ENCODE results near the gene TRAPPC6A.

TRAPPC6A gene

DNA sequence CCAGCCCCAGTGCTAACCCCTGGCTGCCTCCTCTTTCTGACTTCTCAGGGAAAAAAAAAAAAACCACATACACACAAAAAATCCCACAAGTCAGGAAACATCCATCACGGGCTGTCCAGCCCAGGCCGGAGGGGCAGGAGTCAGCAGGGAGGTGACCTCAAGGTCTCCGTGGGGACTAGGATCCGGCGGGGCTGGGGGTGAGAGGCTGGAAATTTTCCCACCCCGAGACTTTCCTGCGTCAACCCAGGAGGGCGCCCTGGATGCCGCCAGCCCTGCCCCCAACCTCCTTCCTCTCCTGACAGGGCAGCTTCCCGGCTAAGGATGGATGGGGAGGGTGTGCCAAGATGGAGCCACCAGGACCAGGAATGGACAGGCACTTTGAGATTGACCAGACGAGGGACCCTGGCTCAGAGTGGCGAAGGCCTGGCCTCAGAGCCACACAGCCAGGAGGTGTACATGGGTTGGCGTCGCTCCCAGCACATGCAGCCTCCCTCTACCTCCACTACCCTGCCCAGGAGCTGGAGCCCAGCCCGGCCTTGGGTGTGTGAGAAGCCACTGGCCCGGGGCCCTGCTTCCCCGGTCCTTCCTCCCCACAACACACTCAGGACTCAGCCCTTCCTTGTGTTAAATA lies 33.8 kb upstream of the TRAPPC6A start:
- H3K36me3 ChIP-seq (ENCODE audit: control insufficient read depth, insufficient read depth, low read length) = no peaks in the 10 kb centered on the region
- no peak overlapping the region for H3K9ac ChIP-seq (ENCODE audit: low read depth, low read length)
- no peaks in the 10 kb centered on the region for H3K9me3 ChIP-seq (ENCODE audit: control insufficient read depth, insufficient read depth, low read length)
- H3K4me3 ChIP-seq (ENCODE audit: low read depth, low read length) = no peak overlapping the region
- H3K27me3 ChIP-seq (ENCODE audit: control insufficient read depth, insufficient read depth, low read length) = peaks cover 25% of the 10 kb centered on the region
- peaks cover 2% of the 10 kb centered on the region for H3K4me1 ChIP-seq (ENCODE audit: control insufficient read depth, insufficient read depth, low read length)

GRCh38 chr19:45206328-45206727 lies 28.3 kb upstream of the TRAPPC6A start:
- H3K36me3 ChIP-seq (ENCODE audit: control insufficient read depth, insufficient read depth, low read length) = no peaks in the 10 kb centered on the region
- H3K9ac ChIP-seq (ENCODE audit: low read depth, low read length) = no peak overlapping the region
- no peaks in the 10 kb centered on the region for H3K4me1 ChIP-seq (ENCODE audit: control insufficient read depth, insufficient read depth, low read length)
- H3K27me3 ChIP-seq (ENCODE audit: control insufficient read depth, insufficient read depth, low read length) = no peaks in the 10 kb centered on the region
- H3K9me3 ChIP-seq (ENCODE audit: control insufficient read depth, insufficient read depth, low read length) = no peaks in the 10 kb centered on the region
- no peak overlapping the region for H3K4me3 ChIP-seq (ENCODE audit: low read depth, low read length)

DNA sequence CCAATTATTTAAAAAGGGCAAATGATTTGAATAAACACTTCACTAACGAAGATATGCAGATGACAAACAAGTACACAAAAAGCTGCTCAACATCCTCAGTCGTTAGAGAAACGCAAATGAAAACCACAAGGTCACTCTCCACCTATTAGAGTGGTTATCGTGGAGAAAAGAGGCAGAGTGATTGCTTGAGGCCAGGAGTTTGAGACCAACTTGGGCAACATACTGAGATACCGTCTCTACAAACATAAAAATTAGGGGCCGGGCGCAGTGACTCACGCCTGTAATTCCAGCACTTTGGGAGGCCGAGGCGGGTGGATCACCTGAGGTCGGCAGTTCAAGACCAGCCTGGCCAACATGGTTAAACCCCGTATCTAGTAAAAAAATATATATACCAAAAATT lies 27.8 kb upstream of the TRAPPC6A start:
- H3K27me3 ChIP-seq (ENCODE audit: control insufficient read depth, insufficient read depth, low read length) = no peaks in the 10 kb centered on the region

GRCh38 chr19:45202637-45203036 lies 24.6 kb upstream of the TRAPPC6A start:
- Histone ChIP-seq H3K36me3 (ENCODE audit: control insufficient read depth, insufficient read depth, low read length) (no peaks in the 10 kb centered on the region), H3K4me1 (ENCODE audit: control insufficient read depth, insufficient read depth, low read length) (no peaks in the 10 kb centered on the region), H3K9ac (ENCODE audit: low read depth, low read length) (no peak overlapping the region), H3K27me3 (ENCODE audit: control insufficient read depth, insufficient read depth, low read length) (no peaks in the 10 kb centered on the region), H3K4me3 (ENCODE audit: low read depth, low read length) (no peak overlapping the region), H3K9me3 (ENCODE audit: control insufficient read depth, insufficient read depth, low read length) (no peaks in the 10 kb centered on the region)

More for the DNA sequence above, 27.8 kb upstream of the TRAPPC6A start:
- no peaks in the 10 kb centered on the region for H3K9me3 ChIP-seq (ENCODE audit: control insufficient read depth, insufficient read depth, low read length)
- H3K4me1 ChIP-seq (ENCODE audit: control insufficient read depth, insufficient read depth, low read length) = no peaks in the 10 kb centered on the region
- no peak overlapping the region for H3K4me3 ChIP-seq (ENCODE audit: low read depth, low read length)
- no peak overlapping the region for H3K9ac ChIP-seq (ENCODE audit: low read depth, low read length)
- no peaks in the 10 kb centered on the region for H3K36me3 ChIP-seq (ENCODE audit: control insufficient read depth, insufficient read depth, low read length)

GRCh38 chr19:45200568-45200967 lies 22.5 kb upstream of the TRAPPC6A start:
- H3K9ac ChIP-seq (ENCODE audit: low read depth, low read length) = no peak overlapping the region
- H3K4me3 ChIP-seq (ENCODE audit: low read depth, low read length) = no peak overlapping the region
- no peaks in the 10 kb centered on the region for H3K4me1 ChIP-seq (ENCODE audit: control insufficient read depth, insufficient read depth, low read length)
- H3K9me3 ChIP-seq (ENCODE audit: control insufficient read depth, insufficient read depth, low read length) = no peaks in the 10 kb centered on the region
- H3K27me3 ChIP-seq (ENCODE audit: control insufficient read depth, insufficient read depth, low read length) = no peaks in the 10 kb centered on the region
- no peaks in the 10 kb centered on the region for H3K36me3 ChIP-seq (ENCODE audit: control insufficient read depth, insufficient read depth, low read length)

DNA sequence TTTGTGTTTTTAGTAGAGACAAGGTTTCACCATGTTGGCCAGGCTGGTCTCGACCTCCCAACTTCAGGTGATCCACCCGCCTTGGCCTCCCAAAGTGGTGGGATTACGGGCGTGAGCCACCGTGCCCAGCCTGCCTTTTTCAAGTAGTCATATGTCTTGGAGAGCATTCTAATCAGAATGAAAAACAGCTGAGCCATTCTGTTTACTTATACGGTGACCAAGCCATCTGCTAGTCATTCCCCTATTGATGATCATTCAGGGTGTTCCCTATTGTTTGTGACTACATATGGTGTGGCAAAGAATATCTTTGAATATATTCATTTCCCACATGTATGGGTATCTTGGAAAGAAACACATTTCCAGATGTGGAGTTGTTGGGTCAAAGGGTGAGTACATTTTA lies 17.7 kb upstream of the TRAPPC6A start:
- Histone ChIP-seq H3K36me3 (ENCODE audit: control insufficient read depth, insufficient read depth, low read length) (no peaks in the 10 kb centered on the region), H3K9ac (ENCODE audit: low read depth, low read length) (no peak overlapping the region), H3K4me1 (ENCODE audit: control insufficient read depth, insufficient read depth, low read length) (no peaks in the 10 kb centered on the region), H3K9me3 (ENCODE audit: control insufficient read depth, insufficient read depth, low read length) (no peaks in the 10 kb centered on the region), H3K27me3 (ENCODE audit: control insufficient read depth, insufficient read depth, low read length) (no peaks in the 10 kb centered on the region), H3K4me3 (ENCODE audit: low read depth, low read length) (no peak overlapping the region)

GRCh38 chr19:45191375-45191774 lies 13.3 kb upstream of the TRAPPC6A start:
- H3K4me3 ChIP-seq (ENCODE audit: low read depth, low read length) = no peak overlapping the region
- H3K4me1 ChIP-seq (ENCODE audit: control insufficient read depth, insufficient read depth, low read length) = no peaks in the 10 kb centered on the region
- peaks cover 4% of the 10 kb centered on the region for H3K27me3 ChIP-seq (ENCODE audit: control insufficient read depth, insufficient read depth, low read length)
- no peaks in the 10 kb centered on the region for H3K9me3 ChIP-seq (ENCODE audit: control insufficient read depth, insufficient read depth, low read length)
- no peaks in the 10 kb centered on the region for H3K36me3 ChIP-seq (ENCODE audit: control insufficient read depth, insufficient read depth, low read length)
- H3K9ac ChIP-seq (ENCODE audit: low read depth, low read length) = no peak overlapping the region

GRCh38 chr19:45189971-45190370 lies 11.9 kb upstream of the TRAPPC6A start:
- Histone ChIP-seq H3K9me3 (ENCODE audit: control insufficient read depth, insufficient read depth, low read length) (no peaks in the 10 kb centered on the region), H3K4me3 (ENCODE audit: low read depth, low read length) (no peak overlapping the region), H3K4me1 (ENCODE audit: control insufficient read depth, insufficient read depth, low read length) (no peaks in the 10 kb centered on the region), H3K36me3 (ENCODE audit: control insufficient read depth, insufficient read depth, low read length) (no peaks in the 10 kb centered on the region), H3K27me3 (ENCODE audit: control insufficient read depth, insufficient read depth, low read length) (peaks cover 6% of the 10 kb centered on the region), H3K9ac (ENCODE audit: low read depth, low read length) (no peak overlapping the region)

DNA sequence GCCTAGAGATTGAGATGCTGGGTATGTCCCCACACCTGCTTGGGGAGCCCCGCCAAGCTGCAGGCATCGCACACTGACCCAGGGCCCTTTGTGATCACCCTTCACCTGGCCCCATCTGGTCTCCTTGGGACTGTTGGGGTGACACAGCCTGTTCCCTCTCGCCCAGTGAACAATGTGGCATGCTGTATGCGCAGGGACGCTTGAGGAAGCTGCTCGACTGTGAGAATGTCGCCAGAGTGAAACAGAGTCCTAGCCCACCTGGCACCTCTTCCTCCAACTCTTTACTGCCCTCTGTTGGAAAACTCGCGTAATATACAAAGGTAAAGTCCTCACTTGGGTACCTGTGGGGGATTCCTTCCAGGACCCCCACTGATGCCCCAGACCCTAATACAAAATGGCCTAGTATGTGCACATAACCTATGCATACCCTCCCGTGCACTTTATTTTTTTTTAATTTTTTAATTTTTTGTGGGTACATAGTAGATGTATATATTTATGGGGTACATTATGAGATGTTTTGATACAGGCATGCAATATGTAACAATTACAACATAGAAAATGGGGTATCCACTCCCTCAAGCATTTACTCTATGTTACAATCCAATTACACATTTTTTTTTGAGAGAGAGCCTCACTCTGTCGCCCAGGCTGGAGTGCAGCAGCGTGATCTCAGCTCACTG lies 9.5 kb upstream of the TRAPPC6A start:
- Histone ChIP-seq H3K36me3 (ENCODE audit: control insufficient read depth, insufficient read depth, low read length) (no peaks in the 10 kb centered on the region), H3K9me3 (ENCODE audit: control insufficient read depth, insufficient read depth, low read length) (no peaks in the 10 kb centered on the region), H3K27me3 (ENCODE audit: control insufficient read depth, insufficient read depth, low read length) (peaks cover 6% of the 10 kb centered on the region), H3K4me1 (ENCODE audit: control insufficient read depth, insufficient read depth, low read length) (no peaks in the 10 kb centered on the region), H3K9ac (ENCODE audit: low read depth, low read length) (no peak overlapping the region), H3K4me3 (ENCODE audit: low read depth, low read length) (no peak overlapping the region)

DNA sequence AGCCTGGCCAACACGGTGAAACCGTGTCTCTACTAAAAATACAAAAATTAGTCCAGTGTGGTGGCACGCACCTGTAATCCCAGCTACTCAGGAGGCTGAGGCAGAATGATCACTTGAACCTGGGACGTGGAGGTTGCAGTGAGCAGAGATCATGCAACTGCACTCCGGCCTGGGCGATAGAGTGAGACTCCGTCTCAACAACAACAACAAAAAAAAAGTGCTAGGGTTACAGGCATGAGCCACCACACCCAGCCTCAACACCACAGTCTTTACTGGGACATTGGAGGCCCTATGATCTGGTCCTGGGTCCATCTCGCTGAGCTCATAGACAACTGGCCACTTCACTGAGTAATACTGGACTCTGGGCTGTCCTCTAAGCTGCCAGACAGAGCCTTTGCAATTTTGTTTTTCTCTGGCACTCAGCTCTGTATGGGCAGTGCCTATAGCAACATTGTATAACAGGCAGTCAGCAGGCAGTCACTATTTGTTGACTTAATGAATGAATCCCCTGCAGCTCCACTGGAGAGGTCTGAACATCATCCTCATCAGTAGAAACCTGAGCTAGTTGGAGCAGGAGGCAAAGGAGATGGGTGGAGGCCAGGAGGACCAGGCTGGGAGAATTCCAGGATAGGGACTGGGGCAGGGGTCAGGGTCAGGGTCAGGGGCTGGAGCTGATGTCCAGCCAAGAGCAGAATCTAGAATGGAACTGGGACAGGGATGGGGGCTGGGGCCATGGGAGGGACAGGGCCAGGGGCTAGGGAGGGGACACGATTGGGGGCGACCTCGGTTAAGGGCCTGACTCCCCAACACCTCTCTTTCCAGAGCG lies 8.7 kb upstream of the TRAPPC6A start:
- Histone ChIP-seq H3K9me3 (ENCODE audit: control insufficient read depth, insufficient read depth, low read length) (no peaks in the 10 kb centered on the region), H3K4me1 (ENCODE audit: control insufficient read depth, insufficient read depth, low read length) (no peaks in the 10 kb centered on the region), H3K9ac (ENCODE audit: low read depth, low read length) (no peak overlapping the region), H3K4me3 (ENCODE audit: low read depth, low read length) (no peak overlapping the region), H3K27me3 (ENCODE audit: control insufficient read depth, insufficient read depth, low read length) (peaks cover 6% of the 10 kb centered on the region), H3K36me3 (ENCODE audit: control insufficient read depth, insufficient read depth, low read length) (no peaks in the 10 kb centered on the region)

- peaks cover 6% of the 10 kb centered on the region for H3K27me3 ChIP-seq (ENCODE audit: control insufficient read depth, insufficient read depth, low read length)
- peaks cover 2% of the 10 kb centered on the region for H3K36me3 ChIP-seq (ENCODE audit: control insufficient read depth, insufficient read depth, low read length)
- no peak overlapping the region for H3K9ac ChIP-seq (ENCODE audit: low read depth, low read length)
- H3K4me1 ChIP-seq (ENCODE audit: control insufficient read depth, insufficient read depth, low read length) = no peaks in the 10 kb centered on the region
- no peak overlapping the region for H3K4me3 ChIP-seq (ENCODE audit: low read depth, low read length)
- H3K9me3 ChIP-seq (ENCODE audit: control insufficient read depth, insufficient read depth, low read length) = no peaks in the 10 kb centered on the region
These were observed 6.1 kb upstream of the TRAPPC6A start for GRCh38 chr19:45184115-45184514.

DNA sequence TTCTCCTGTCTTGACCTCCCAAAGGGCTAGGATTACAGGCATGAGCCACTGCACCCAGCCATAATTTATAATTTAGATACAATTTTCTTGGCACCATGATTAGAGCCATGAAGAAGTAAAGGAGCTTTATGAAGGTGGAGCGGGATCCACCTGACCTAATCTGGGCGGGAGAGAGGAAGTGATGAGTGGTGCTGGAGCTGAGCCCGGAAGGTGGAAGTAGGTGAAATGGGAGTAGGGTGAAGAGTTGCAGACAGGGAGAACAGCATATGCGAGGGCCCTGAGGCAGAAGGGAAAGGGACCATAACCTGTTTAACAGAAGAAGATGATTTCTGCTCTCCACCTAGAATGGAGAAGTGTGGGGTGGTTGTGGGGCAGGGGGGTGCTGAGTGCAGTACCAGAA lies 4.7 kb upstream of the TRAPPC6A start:
- Histone ChIP-seq H3K9ac (ENCODE audit: low read depth, low read length) (no peak overlapping the region), H3K27me3 (ENCODE audit: control insufficient read depth, insufficient read depth, low read length) (peaks cover 6% of the 10 kb centered on the region), H3K4me1 (ENCODE audit: control insufficient read depth, insufficient read depth, low read length) (no peaks in the 10 kb centered on the region), H3K4me3 (ENCODE audit: low read depth, low read length) (no peak overlapping the region), H3K36me3 (ENCODE audit: control insufficient read depth, insufficient read depth, low read length) (peaks cover 2% of the 10 kb centered on the region), H3K9me3 (ENCODE audit: control insufficient read depth, insufficient read depth, low read length) (no peaks in the 10 kb centered on the region)

All from iPS-15b (cell line).